Retina (tissue), 1 donor: Measurements from ENCODE around the gene HDAC4.

Experiments
- DNase-seq: peaks from one replicate; pipeline ENCODE4 v3.0.0-alpha.2; 2016

HDAC4 gene

GRCh38 chr2:239345251-239345650, 55.6 kb downstream of the HDAC4 start:
- DNase-seq: no peak

- no peak for DNase-seq
These were observed 56.0 kb downstream of the HDAC4 start for GRCh38 chr2:239344857-239345216.

- no peak for DNase-seq
These were observed 56.6 kb downstream of the HDAC4 start for GRCh38 chr2:239343946-239344856.

GRCh38 chr2:239343460-239343859, 57.4 kb downstream of the HDAC4 start:
- no peak for DNase-seq

- DNase-seq: no peak
These were observed 59.0 kb downstream of the HDAC4 start for GRCh38 chr2:239341840-239342239.

- DNase-seq: no peak
These were observed 59.6 kb downstream of the HDAC4 start for GRCh38 chr2:239341146-239341732.

GRCh38 chr2:239339726-239340601, 60.9 kb downstream of the HDAC4 start:
- DNase-seq: no peak

GRCh38 chr2:239339241-239339640, 61.6 kb downstream of the HDAC4 start:
- DNase-seq: no peak

GRCh38 chr2:239337877-239338484, 62.8 kb downstream of the HDAC4 start:
- DNase-seq: no peak

GRCh38 chr2:239337122-239337876, 63.5 kb downstream of the HDAC4 start:
- no peak for DNase-seq

GRCh38 chr2:239331560-239331959, 69.3 kb downstream of the HDAC4 start:
- no peak for DNase-seq

- no peak for DNase-seq
These were observed 70.0 kb downstream of the HDAC4 start for GRCh38 chr2:239330836-239331235.

GRCh38 chr2:239329972-239330572, 70.7 kb downstream of the HDAC4 start:
- no peak for DNase-seq

- peak; percentile 25 for DNase-seq
These were observed 71.4 kb downstream of the HDAC4 start for GRCh38 chr2:239329284-239329971.

GRCh38 chr2:239328351-239329191, 72.2 kb downstream of the HDAC4 start:
- peak; percentile 63 for DNase-seq

- DNase-seq: no peak
These were observed 73.1 kb downstream of the HDAC4 start for GRCh38 chr2:239327536-239328350.

GRCh38 chr2:239326831-239327535, 73.8 kb downstream of the HDAC4 start:
- no peak for DNase-seq

GRCh38 chr2:239324456-239324855, 76.4 kb downstream of the HDAC4 start:
- no peak for DNase-seq

- no peak for DNase-seq
These were observed 77.4 kb downstream of the HDAC4 start for GRCh38 chr2:239323447-239323846.
